Right ventricle myocardium inferior (tissue), 1 donor: ENCODE results near the gene PTAFR. TPM values are rescaled to one million over a fixed set of nuclear protein-coding genes. Genes with fewer than 3 reads are reported as not detected.

Source experiments
- ATAC-seq: fragments of 200-7000 bp; cut with Tn5 transposase; one replicate; pipeline ENCODE4 v1.9.1; 2020; ENCODE audit warnings: mild to moderate bottlenecking, moderate library complexity
- DNase-seq: peaks from one replicate; pipeline ENCODE4 v3.0.0; 2021; ENCODE audit errors: missing footprints
- intact Hi-C: fragments of 100-400 bp; cut with DNase I; formaldehyde crosslinking; loops from one replicate; pipeline ENCODE4 v1.11.0; 2022
- total RNA-seq: library from RNA; stranded (reverse); fragmentation: NEBNext Ultra II Directional; extraction: Animal tissue kit (Norgen Biotek cat#: 25700); gene quantifications from one replicate; pipeline ENCODE4 v1.2.1, GENCODE V29; 2021
- donor health status: DM: no; HTN: yes; CAD: no; lungs with severe emphysema.

Gene PTAFR
- total RNA-seq, 1 donor from 2014 or later = 2.7 TPM

GRCh38 chr1:28180306-28181305, 4.1 kb upstream of the PTAFR start:
- no peak for ATAC-seq
- intact Hi-C loops = no loop called here
- DNase-seq = no peak

GRCh38 chr1:28178690-28179485, 2.4 kb upstream of the PTAFR start:
- intact Hi-C loops = no loop called here
- DNase-seq (no peak), ATAC-seq (no peak)

- ATAC-seq (no peak), DNase-seq (no peak)
- intact Hi-C loops = no loop called here
Measured at GRCh38 chr1:28175955-28176485, 470 bp downstream of the PTAFR start.

GRCh38 chr1:28173980-28174297, 2.6 kb downstream of the PTAFR start:
- ATAC-seq (no peak), DNase-seq (no peak)
- intact Hi-C loops = no loop called here

- ATAC-seq (no peak), DNase-seq (no peak)
- intact Hi-C loops = no loop called here
Measured at GRCh38 chr1:28173151-28173979, 3.1 kb downstream of the PTAFR start.

- peak; percentile 55 for ATAC-seq
Measured at GRCh38 chr1:28172713-28173150, 3.8 kb downstream of the PTAFR start.

GRCh38 chr1:28171246-28171645, 5.2 kb downstream of the PTAFR start:
- ATAC-seq (no peak), DNase-seq (no peak)
- intact Hi-C loops = no loop called here

More at GRCh38 chr1:28172713-28173150, 3.8 kb downstream of the PTAFR start:
- no peak for DNase-seq
- intact Hi-C loops = no loop called here

GRCh38 chr1:28170001-28170596, 6.4 kb downstream of the PTAFR start:
- intact Hi-C loops = no loop called here
- DNase-seq (no peak), ATAC-seq (no peak)

- DNase-seq (no peak), ATAC-seq (no peak)
- intact Hi-C loops = no loop called here
Measured at GRCh38 chr1:28163496-28164161, 12.9 kb downstream of the PTAFR start.

- no peak for DNase-seq
- no peak for ATAC-seq
- intact Hi-C loops = no loop called here
Measured at GRCh38 chr1:28162151-28162550, 14.3 kb downstream of the PTAFR start.

- ATAC-seq (no peak), DNase-seq (no peak)
- intact Hi-C loops = no loop called here
Measured at GRCh38 chr1:28161751-28162150, 14.7 kb downstream of the PTAFR start.

- ATAC-seq = no peak
- intact Hi-C loops = no loop called here
- no peak for DNase-seq
Measured at GRCh38 chr1:28160782-28161266, 15.7 kb downstream of the PTAFR start.

- intact Hi-C loops = no loop called here
- no peak for ATAC-seq
- no peak for DNase-seq
Measured at GRCh38 chr1:28159680-28160079, 16.8 kb downstream of the PTAFR start.

GRCh38 chr1:28159243-28159642, 17.2 kb downstream of the PTAFR start:
- intact Hi-C loops = no loop called here
- DNase-seq = no peak
- ATAC-seq = no peak

- no peak for ATAC-seq
- DNase-seq = no peak
- intact Hi-C loops = no loop called here
Measured at GRCh38 chr1:28157894-28158293, 18.6 kb downstream of the PTAFR start.

GRCh38 chr1:28156821-28157220, 19.7 kb downstream of the PTAFR start:
- intact Hi-C loops = no loop called here
- DNase-seq = peak; percentile 84
- peak; percentile 46 for ATAC-seq

GRCh38 chr1:28155628-28156027, 20.9 kb downstream of the PTAFR start:
- DNase-seq = no peak
- ATAC-seq = no peak
- intact Hi-C loops = no loop called here
